K562 (cell line): ENCODE results near the gene ATP8B4. TPM values are rescaled to one million over a fixed set of nuclear protein-coding genes. Genes with fewer than 3 reads are reported as not detected.

Experiments
- ATAC-seq: fragments of 200-7000 bp; cut with Tn5 transposase; 3 replicates; pipeline ENCODE4 v1.9.1; 2020; ENCODE audit warnings: moderate library complexity
- BruUV-seq: library from RNA; stranded (reverse); fragments of 400-500 nt; replicated peaks from 2 replicates; lab custom pipeline; 2021; lab: Mats Ljungman, UMichigan
- CTCF ChIA-PET: fragments of 300-600 bp; formaldehyde crosslinking; extraction: SDS; loops from one replicate; lab custom pipeline; 2021; ENCODE audit warnings: low intra/inter-chr PET ratio; lab: Yijun Ruan, JAX
- POLR2A ChIA-PET: fragments of 300-600, 350-650 bp; sonication (Branson Sonifier 250); formaldehyde crosslinking; extraction: SDS; loops from one replicate; lab custom pipeline; 2021; ENCODE audit warnings: antibody characterized with exemption, inconsistent platforms; lab: Yijun Ruan, JAX
- DNase-seq, 4 experiments: peaks; one replicate each; pipeline versions ENCODE4 v3.0.0 to v3.0.0-alpha.2; 2011 to 2018; ENCODE audit warnings: low spot score in 3 of 4, mixed read lengths in 3 of 4; ENCODE audit errors: extremely low read depth in 1 of 4
- FAIRE-seq: peaks from 2 replicates; lab custom pipeline; 2011; peaks lifted over from hg19 to GRCh38; lab: Jason Lieb, UNC
- H2AFZ ChIP-seq: 2 replicates; pipeline ENCODE4 v1.6.0; 2011; ENCODE audit warnings: low read depth, low read length, control low read depth, inconsistent platforms
- H3K27ac ChIP-seq: fragments of 200-600 bp; 3 replicates; pipeline ENCODE4 v1.8.0; 2011; ENCODE audit warnings: low read depth, mild to moderate bottlenecking, control low read depth, inconsistent platforms, low read length, moderate library complexity, mixed read lengths; ENCODE audit errors: extremely low read depth
- H3K27me3 ChIP-seq, 2 experiments: fragments of 300-600 bp in 1 of 2; 2 replicates in 1 of 2; 3 replicates in 1 of 2; pipeline versions ENCODE4 v1.6.0 to v1.8.0; 2011; ENCODE audit warnings: inconsistent platforms in 2 of 2, low read length in 2 of 2, mild to moderate bottlenecking in 1 of 2, mixed read lengths in 1 of 2, moderate library complexity in 1 of 2; ENCODE audit not compliant: control insufficient read depth in 2 of 2, insufficient read depth in 2 of 2
- H3K36me3 ChIP-seq: fragments of 300-600 bp; 3 replicates; pipeline ENCODE4 v1.8.0; 2011; ENCODE audit warnings: mild to moderate bottlenecking, low read length, inconsistent platforms; ENCODE audit not compliant: control insufficient read depth, insufficient read depth
- H3K4me1 ChIP-seq, 2 experiments: fragments of 200-600 bp in 1 of 2; replicated peaks in 1 of 2; 2 replicates in 1 of 2; 3 replicates in 1 of 2; pipeline versions ENCODE4 v1.5.1 to v1.8.0; 2011; ENCODE audit warnings: inconsistent platforms in 2 of 2, low read length in 2 of 2, mild to moderate bottlenecking in 1 of 2, mixed read lengths in 1 of 2, moderate library complexity in 1 of 2; ENCODE audit not compliant: control insufficient read depth in 2 of 2, insufficient read depth in 2 of 2
- H3K4me2 ChIP-seq: 2 replicates; pipeline ENCODE4 v1.6.1; 2011; ENCODE audit warnings: low read length, control low read depth, inconsistent platforms, mixed read lengths; ENCODE audit not compliant: insufficient read depth
- H3K4me3 ChIP-seq: fragments of 200-600 bp; sonication (generic), shearing (Covaris generic); 2 replicates; pipeline ENCODE4 v1.5.1; 2016; ENCODE audit warnings: control low read depth, inconsistent platforms
- H3K79me2 ChIP-seq: fragments of 200-600 bp; 3 replicates; pipeline ENCODE4 v1.8.0; 2011; ENCODE audit warnings: low read length, inconsistent platforms; ENCODE audit not compliant: control insufficient read depth, insufficient read depth
- H3K9ac ChIP-seq, 2 experiments: 2 replicates each; pipeline versions ENCODE4 v1.6.0 to v1.6.1; 2011; ENCODE audit warnings: low read depth in 2 of 2, low read length in 2 of 2, control low read depth in 1 of 2, inconsistent platforms in 1 of 2, mild to moderate bottlenecking in 1 of 2, mixed read lengths in 1 of 2; ENCODE audit not compliant: insufficient read depth in 1 of 2
- H3K9me1 ChIP-seq: one replicate; pipeline ENCODE4 v1.6.0; 2011; ENCODE audit warnings: inconsistent platforms, mild to moderate bottlenecking, low read length, moderate library complexity; ENCODE audit not compliant: control insufficient read depth, insufficient read depth
- H3K9me3 ChIP-seq: replicated peaks from 2 replicates; pipeline ENCODE4 v1.5.1; 2011; ENCODE audit warnings: low read depth, low read length, inconsistent platforms; ENCODE audit not compliant: control insufficient read depth, insufficient read depth
- H4K20me1 ChIP-seq: replicated peaks from 2 replicates; pipeline ENCODE4 v1.6.1; 2011; ENCODE audit warnings: low read length, inconsistent platforms, mixed read lengths; ENCODE audit not compliant: control insufficient read depth, insufficient read depth
- BRD4 ChIP-seq: fragments of 200-600 bp; sonication (generic); IDR thresholded peaks from 2 replicates; pipeline ENCODE4 v1.6.1; 2017; ENCODE audit warnings: inconsistent platforms
- KDM1A ChIP-seq, 2 experiments: fragments of 450-650 bp; IDR thresholded peaks; 2 replicates each; pipeline ENCODE4 v1.6.1; 2016; ENCODE audit warnings: mild to moderate bottlenecking in 2 of 2
- PCBP2 ChIP-seq: fragments of 200-400 bp; formaldehyde crosslinking; IDR thresholded peaks from 2 replicates; pipeline ENCODE4 v1.6.1; 2018; ENCODE audit warnings: low read length, low read depth, mild to moderate bottlenecking, moderate library complexity; ENCODE audit not compliant: poor library complexity, severe bottlenecking
- RNF2 ChIP-seq: sonication (generic); IDR thresholded peaks from 2 replicates; pipeline ENCODE4 v1.6.1; 2016
- SMARCB1 ChIP-seq: IDR thresholded peaks from 2 replicates; pipeline ENCODE4 v1.6.1; 2011; ENCODE audit warnings: improper control_type of control experiment, low read depth; ENCODE audit not compliant: insufficient read length
- ZEB2 ChIP-seq: fragments of 450-650 bp; IDR thresholded peaks from 2 replicates; pipeline ENCODE4 v1.6.1; 2016
- ZNF197 ChIP-seq: fragments of 200-800 bp; sonication (Bioruptor generic); IDR thresholded peaks from 2 replicates; pipeline ENCODE4 v1.6.1; 2016; ENCODE audit warnings: low read depth, missing genetic modification characterization, missing compliant biosample characterization
- ZNF507 ChIP-seq: conservative IDR thresholded peaks from 2 replicates; pipeline ENCODE4 v1.6.1; 2017; ENCODE audit warnings: missing genetic modification characterization, missing compliant biosample characterization
- WGBS: fragments of 100-300 bp; shearing (Covaris generic); methylation state at CpG from one replicate; pipeline ENCODE4 v1.1.6; 2016; ENCODE audit warnings: low coverage, mixed read lengths; ENCODE audit not compliant: insufficient coverage; ENCODE audit errors: missing lambda C conversion rate; 5-methylcytosine and 5-hydroxymethylcytosine counted together
- in situ Hi-C: fragments of 300-500 bp; cut with MboI; formaldehyde crosslinking; loops from 4 replicates; pipeline ENCODE4 v1.15.0; 2018; ENCODE audit warnings: inconsistent platforms, mixed read lengths
- intact Hi-C: fragments of 100-400 bp; cut with micrococcal nuclease; formaldehyde crosslinking; loops from 2 replicates; pipeline ENCODE4 v1.14.2; 2022
- polyA plus RNA-seq, 8 experiments: library from polyadenylated mRNA; depleted of rRNA in 4 of 8; stranded (reverse) in 5 of 8; unstranded in 3 of 8; fragments of >200 nt; fragmentation: Nextera tagmentation in 2 of 8; fragmentation: Illumina TruSeq in 1 of 8; extraction: Ambion mirVana in 2 of 8; extraction: Trizol in 1 of 8; gene quantifications; 2 replicates each; pipeline versions ENCODE4 v1.2.1 to v1.2.3, GENCODE V29; 2011 to 2014; ENCODE audit warnings: inconsistent platforms in 1 of 8, missing spikeins in 1 of 8
- total RNA-seq, 7 experiments: library from RNA; depleted of rRNA in 6 of 7; stranded (reverse); fragments of >200 nt in 6 of 7; fragmentation: Illumina TruSeq in 2 of 7; extraction: Trizol in 2 of 7; gene quantifications; 2 replicates each; pipeline versions ENCODE4 v1.2.1 to v1.2.3, GENCODE V29; 2011 to 2021; ENCODE audit warnings: low replicate concordance in 1 of 7
- TF ChIP-seq, protein P1 (sequence below): fragments of 250-450 bp; sonication (Bioruptor Pico); IDR thresholded peaks from 2 replicates; pipeline ENCODE4 v1.5.0; 2020; ENCODE audit warnings: mild to moderate bottlenecking, borderline replicate concordance
- TF ChIP-seq, protein P2 (sequence below): fragments of 250-450 bp; sonication (Bioruptor Pico); IDR thresholded peaks from 2 replicates; pipeline ENCODE4 v1.8.0; 2022; ENCODE audit warnings: inconsistent platforms, mild to moderate bottlenecking, moderate library complexity, borderline replicate concordance

ATP8B4 gene
- total and polyA plus RNA-seq, 9 of the 15 experiments (the other 6 are each of a cell fraction or from before 2014, with no cell fraction given): 0.14 to 2.5 (median 0.44) TPM

DNA sequence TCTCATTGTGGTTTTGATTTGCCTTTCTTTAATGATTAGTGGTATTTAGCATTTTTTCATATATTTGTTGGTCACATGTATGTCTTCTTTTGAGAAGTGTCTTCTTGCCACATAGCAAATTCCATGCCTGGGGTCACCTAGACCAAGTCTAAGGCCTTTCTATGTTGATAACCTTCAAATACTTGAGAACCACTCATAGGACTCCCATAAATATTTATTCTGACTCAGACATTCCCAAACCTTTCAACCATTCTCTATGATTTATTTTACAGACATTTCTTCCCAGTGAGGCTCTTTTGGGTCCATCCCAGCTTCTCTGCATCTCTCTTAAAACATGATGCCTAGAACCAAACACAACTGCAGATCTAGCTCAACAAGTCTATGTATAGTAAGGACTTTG lies 69.2 kb downstream of the ATP8B4 start:
- DNase-seq (no peak), FAIRE-seq (no peak), ATAC-seq (no peak)
- no peaks in the 10 kb centered on the region for H4K20me1 ChIP-seq
- no peaks in the 10 kb centered on the region for H3K4me1 ChIP-seq
- CTCF ChIA-PET: no interaction called here
- POLR2A ChIA-PET: no interaction called here
- H3K27me3 ChIP-seq: no peaks in the 10 kb centered on the region
- H3K4me2 ChIP-seq: no peak overlapping the region
- H2AFZ ChIP-seq: no peak overlapping the region
- H3K36me3 ChIP-seq: no peaks in the 10 kb centered on the region
- H3K27ac ChIP-seq: no peak overlapping the region
- in situ Hi-C loops (no loop called here), intact Hi-C loops (loop anchor here (5.0 kb wide), 1 partner anchor 173 kb away; no protein-coding TSS in a partner anchor)
- no peak overlapping the region for H3K4me3 ChIP-seq
- BruUV-seq: no TSS peak
- no peak overlapping the region for H3K9ac ChIP-seq
- H3K9me3 ChIP-seq: no peaks in the 10 kb centered on the region
- H3K9me1 ChIP-seq: no peaks in the 10 kb centered on the region
- TF ChIP-seq KDM1A (IDR thresholded peaks at IDR 0.05): no peak
- no peak for TF ChIP-seq RNF2
- TF ChIP-seq BRD4: no peak
- H3K79me2 ChIP-seq: no peaks in the 10 kb centered on the region

DNA sequence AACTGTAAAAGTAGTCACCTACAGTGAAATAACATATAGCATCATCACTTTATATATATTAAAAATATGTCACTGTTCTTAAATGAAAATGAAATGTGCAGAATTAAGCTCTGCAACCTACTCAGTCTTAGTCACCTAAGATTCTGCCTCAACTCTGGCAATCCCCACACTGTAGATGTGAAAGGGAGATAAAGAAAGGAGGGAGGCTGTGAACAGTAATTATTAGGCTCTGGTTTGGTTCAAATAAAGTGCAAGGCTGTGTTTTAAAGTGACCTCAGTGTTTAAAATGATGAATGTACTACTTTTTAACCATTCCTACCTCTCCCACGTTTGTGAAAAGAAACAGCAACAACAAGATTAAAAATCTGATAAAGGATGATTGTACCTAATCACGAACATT lies 72.2 kb downstream of the ATP8B4 start:
- Histone ChIP-seq H3K27me3 (no peaks in the 10 kb centered on the region), H2AFZ (no peak overlapping the region), H3K4me3 (no peak overlapping the region), H3K79me2 (no peaks in the 10 kb centered on the region), H3K27ac (no peak overlapping the region), H3K9me1 (no peaks in the 10 kb centered on the region), H4K20me1 (no peaks in the 10 kb centered on the region), H3K4me1 (no peaks in the 10 kb centered on the region), H3K9me3 (no peaks in the 10 kb centered on the region), H3K36me3 (no peaks in the 10 kb centered on the region), H3K9ac (no peak overlapping the region), H3K4me2 (no peak overlapping the region)
- in situ Hi-C loops: no loop called here
- TF ChIP-seq, protein P1, sequence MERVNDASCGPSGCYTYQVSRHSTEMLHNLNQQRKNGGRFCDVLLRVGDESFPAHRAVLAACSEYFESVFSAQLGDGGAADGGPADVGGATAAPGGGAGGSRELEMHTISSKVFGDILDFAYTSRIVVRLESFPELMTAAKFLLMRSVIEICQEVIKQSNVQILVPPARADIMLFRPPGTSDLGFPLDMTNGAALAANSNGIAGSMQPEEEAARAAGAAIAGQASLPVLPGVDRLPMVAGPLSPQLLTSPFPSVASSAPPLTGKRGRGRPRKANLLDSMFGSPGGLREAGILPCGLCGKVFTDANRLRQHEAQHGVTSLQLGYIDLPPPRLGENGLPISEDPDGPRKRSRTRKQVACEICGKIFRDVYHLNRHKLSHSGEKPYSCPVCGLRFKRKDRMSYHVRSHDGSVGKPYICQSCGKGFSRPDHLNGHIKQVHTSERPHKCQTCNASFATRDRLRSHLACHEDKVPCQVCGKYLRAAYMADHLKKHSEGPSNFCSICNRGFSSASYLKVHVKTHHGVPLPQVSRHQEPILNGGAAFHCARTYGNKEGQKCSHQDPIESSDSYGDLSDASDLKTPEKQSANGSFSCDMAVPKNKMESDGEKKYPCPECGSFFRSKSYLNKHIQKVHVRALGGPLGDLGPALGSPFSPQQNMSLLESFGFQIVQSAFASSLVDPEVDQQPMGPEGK: no peak
- TF ChIP-seq ZEB2 (no peak), ZNF197 (CRISPR knock-in tag) (no peak), ZNF507 (no peak), PCBP2 (no peak), SMARCB1 (no peak)
- TF ChIP-seq, protein P2, sequence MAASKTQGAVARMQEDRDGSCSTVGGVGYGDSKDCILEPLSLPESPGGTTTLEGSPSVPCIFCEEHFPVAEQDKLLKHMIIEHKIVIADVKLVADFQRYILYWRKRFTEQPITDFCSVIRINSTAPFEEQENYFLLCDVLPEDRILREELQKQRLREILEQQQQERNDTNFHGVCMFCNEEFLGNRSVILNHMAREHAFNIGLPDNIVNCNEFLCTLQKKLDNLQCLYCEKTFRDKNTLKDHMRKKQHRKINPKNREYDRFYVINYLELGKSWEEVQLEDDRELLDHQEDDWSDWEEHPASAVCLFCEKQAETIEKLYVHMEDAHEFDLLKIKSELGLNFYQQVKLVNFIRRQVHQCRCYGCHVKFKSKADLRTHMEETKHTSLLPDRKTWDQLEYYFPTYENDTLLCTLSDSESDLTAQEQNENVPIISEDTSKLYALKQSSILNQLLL (CRISPR knock-in tag): no peak
- DNase-seq: no peak
- ChIA-PET CTCF (no interaction called here), POLR2A (no interaction called here)
- FAIRE-seq: no peak
- no peak for ATAC-seq
- intact Hi-C loops: no loop called here
- 0% methylated on average over 2 of the region's 2 CpGs for WGBS
- no TSS peak for BruUV-seq
